Keratinocyte (primary cell): ENCODE results near the gene EIF2D.
A peak's percentile ranks its signal among the peaks of the same experiment; 100 is the strongest.

Experiments
- EZH2 ChIP-seq: IDR thresholded peaks from one replicate; pipeline ENCODE4 v1.6.1; 2012; ENCODE audit warnings: inconsistent platforms, mild to moderate bottlenecking, low read length, moderate library complexity
- TF ChIP-seq, protein P1 (sequence below), 3 experiments: IDR thresholded peaks in 1 of 3; conservative IDR thresholded peaks in 1 of 3; optimal IDR thresholded peaks in 1 of 3; 2 replicates in 2 of 3; 3 replicates in 1 of 3; pipeline versions ENCODE3 to v1.5.1; 2011; ENCODE audit warnings: low read length in 3 of 3, mild to moderate bottlenecking in 3 of 3, moderate library complexity in 2 of 3, control low read depth in 1 of 3, inconsistent platforms in 1 of 3; ENCODE audit not compliant: insufficient read depth in 2 of 3; ENCODE audit errors: extremely low read depth in 1 of 3

DNA sequence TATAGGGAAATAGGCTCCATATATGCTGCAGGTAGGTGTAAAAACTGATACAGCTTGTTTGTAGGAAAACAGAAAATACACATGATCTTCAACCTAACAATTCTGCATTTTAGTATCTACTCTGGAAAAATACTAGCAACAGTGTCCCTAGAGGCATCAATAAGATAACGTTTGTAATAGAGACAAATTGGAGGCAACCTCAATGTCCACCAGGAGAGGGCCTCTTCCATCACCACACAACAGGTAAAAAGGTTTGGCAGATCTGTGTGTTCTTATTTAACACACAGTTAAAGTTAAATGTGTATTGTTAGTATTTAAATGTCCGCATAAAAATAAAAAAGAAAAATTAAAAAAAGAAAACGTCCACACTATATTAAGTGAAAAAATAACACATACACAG, 5.4 kb downstream of the EIF2D start:
- TF ChIP-seq, protein P1, sequence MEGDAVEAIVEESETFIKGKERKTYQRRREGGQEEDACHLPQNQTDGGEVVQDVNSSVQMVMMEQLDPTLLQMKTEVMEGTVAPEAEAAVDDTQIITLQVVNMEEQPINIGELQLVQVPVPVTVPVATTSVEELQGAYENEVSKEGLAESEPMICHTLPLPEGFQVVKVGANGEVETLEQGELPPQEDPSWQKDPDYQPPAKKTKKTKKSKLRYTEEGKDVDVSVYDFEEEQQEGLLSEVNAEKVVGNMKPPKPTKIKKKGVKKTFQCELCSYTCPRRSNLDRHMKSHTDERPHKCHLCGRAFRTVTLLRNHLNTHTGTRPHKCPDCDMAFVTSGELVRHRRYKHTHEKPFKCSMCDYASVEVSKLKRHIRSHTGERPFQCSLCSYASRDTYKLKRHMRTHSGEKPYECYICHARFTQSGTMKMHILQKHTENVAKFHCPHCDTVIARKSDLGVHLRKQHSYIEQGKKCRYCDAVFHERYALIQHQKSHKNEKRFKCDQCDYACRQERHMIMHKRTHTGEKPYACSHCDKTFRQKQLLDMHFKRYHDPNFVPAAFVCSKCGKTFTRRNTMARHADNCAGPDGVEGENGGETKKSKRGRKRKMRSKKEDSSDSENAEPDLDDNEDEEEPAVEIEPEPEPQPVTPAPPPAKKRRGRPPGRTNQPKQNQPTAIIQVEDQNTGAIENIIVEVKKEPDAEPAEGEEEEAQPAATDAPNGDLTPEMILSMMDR (optimal IDR thresholded peaks at IDR 0.05 in 1 of 3, IDR thresholded peaks at IDR 0.05 in 1 of 3, conservative IDR thresholded peaks at IDR 0.05 in 1 of 3; ENCODE audit: extremely low read depth in 1 of 3, insufficient read depth in 2 of 3, low read length in 3 of 3): peak; percentile 45 to 73 (median 45)
- TF ChIP-seq EZH2: no peak
